Measurements from ENCODE around the gene EEFSEC.

EEFSEC gene

DNA sequence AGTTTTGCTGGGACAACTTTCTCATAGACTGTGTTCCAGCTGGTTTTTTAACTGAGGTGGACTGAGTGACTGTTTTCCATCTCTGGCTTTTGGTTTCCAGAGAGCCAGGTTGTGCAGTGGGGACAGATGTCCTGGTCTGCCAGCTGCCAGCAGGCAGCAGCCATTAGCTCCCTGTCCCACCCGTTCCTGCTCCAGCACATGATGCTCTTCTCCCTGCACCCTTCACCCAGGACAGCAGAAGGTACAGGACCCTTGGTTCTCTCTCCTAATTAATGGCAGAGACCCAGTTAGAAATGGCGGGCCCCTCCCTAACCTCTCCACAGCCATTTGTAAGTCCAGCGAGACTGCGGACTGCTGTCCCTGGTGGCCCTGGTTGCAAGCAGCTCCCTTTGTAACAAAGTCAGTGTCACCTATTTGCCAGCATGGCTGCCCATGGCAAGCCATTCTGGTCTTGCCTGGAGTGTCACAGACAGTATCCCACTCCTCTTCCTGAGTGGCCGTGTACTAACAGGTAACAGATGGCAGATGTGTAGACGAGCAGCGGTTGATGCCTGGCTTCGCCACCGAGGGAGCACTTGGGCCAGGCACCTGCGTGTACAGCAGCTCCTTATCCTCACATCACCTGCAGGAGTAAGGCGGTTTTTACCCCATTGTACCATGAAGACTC lies 165.1 kb downstream of the EEFSEC start:
- no peaks in the 10 kb centered on the region for H3K27me3 ChIP-seq (ENCODE audit: control insufficient read depth in 1 of 2, insufficient read depth in 2 of 2, low read length in 2 of 2)
- H3K9ac ChIP-seq (ENCODE audit: low read length): no peak overlapping the region
- H3K36me3 ChIP-seq (ENCODE audit: insufficient read depth, low read length): no peaks in the 10 kb centered on the region
- H3K4me1 ChIP-seq (ENCODE audit: insufficient read depth, low read length): peaks cover 15% of the 10 kb centered on the region
- H3K4me3 ChIP-seq (ENCODE audit: low read depth in 1 of 2, low read length in 2 of 2): no peak overlapping the region
- no peak overlapping the region for H3K27ac ChIP-seq (ENCODE audit: low read depth, low read length)
- H3K9me3 ChIP-seq (ENCODE audit: low read length): no peaks in the 10 kb centered on the region

DNA sequence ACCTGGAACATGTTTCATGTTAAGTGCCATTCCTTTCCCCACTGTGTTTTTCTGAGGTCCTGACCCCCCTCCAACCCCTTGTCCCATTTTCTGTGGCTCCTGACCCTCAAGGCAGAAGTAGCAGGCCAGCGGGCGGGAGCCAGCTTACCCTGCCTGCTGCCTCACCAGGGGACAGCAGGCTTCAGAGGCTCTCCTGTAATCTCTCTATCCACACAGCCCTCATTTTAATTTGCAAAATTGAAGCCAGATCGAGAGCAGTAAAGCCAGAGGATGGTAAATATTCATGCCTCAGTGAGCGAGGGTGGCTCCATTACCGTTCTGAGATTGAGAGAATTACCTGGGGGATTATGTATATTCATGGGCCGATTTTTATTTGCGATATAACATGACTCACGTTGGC lies 165.8 kb downstream of the EEFSEC start:
- Histone ChIP-seq H3K4me3 (ENCODE audit: low read depth in 1 of 2, low read length in 2 of 2) (no peak overlapping the region), H3K4me1 (ENCODE audit: insufficient read depth, low read length) (peaks cover 15% of the 10 kb centered on the region), H3K9me3 (ENCODE audit: low read length) (no peaks in the 10 kb centered on the region), H3K36me3 (ENCODE audit: insufficient read depth, low read length) (no peaks in the 10 kb centered on the region), H3K9ac (ENCODE audit: low read length) (no peak overlapping the region), H3K27ac (ENCODE audit: low read depth, low read length) (no peak overlapping the region), H3K27me3 (ENCODE audit: control insufficient read depth in 1 of 2, insufficient read depth in 2 of 2, low read length in 2 of 2) (no peaks in the 10 kb centered on the region)

DNA sequence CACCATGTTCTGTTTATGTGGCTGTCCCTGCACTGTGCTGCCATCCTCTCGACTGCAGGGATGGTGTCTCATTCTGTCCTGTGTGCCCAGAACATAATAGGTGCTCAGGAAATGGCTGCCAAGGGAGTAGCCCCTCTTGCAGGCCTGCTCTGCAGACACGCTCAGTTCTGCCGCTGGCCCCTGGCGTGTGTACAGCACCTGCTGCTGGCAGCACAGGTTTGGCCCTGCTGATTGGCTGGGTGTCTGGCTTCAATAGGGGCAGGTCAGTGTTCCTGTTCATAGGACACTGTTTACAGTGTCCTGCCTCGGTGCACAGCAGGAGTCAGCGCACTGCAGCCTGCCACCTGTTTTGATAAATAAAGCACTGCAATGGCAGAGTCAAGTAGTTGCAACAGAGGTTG lies 166.5 kb downstream of the EEFSEC start:
- Histone ChIP-seq H3K9ac (ENCODE audit: low read length) (no peak overlapping the region), H3K36me3 (ENCODE audit: insufficient read depth, low read length) (no peaks in the 10 kb centered on the region), H3K4me3 (ENCODE audit: low read depth in 1 of 2, low read length in 2 of 2) (no peak overlapping the region), H3K27ac (ENCODE audit: low read depth, low read length) (no peak overlapping the region), H3K9me3 (ENCODE audit: low read length) (no peaks in the 10 kb centered on the region), H3K27me3 (ENCODE audit: control insufficient read depth in 1 of 2, insufficient read depth in 2 of 2, low read length in 2 of 2) (no peaks in the 10 kb centered on the region), H3K4me1 (ENCODE audit: insufficient read depth, low read length) (peaks cover 15% of the 10 kb centered on the region)

DNA sequence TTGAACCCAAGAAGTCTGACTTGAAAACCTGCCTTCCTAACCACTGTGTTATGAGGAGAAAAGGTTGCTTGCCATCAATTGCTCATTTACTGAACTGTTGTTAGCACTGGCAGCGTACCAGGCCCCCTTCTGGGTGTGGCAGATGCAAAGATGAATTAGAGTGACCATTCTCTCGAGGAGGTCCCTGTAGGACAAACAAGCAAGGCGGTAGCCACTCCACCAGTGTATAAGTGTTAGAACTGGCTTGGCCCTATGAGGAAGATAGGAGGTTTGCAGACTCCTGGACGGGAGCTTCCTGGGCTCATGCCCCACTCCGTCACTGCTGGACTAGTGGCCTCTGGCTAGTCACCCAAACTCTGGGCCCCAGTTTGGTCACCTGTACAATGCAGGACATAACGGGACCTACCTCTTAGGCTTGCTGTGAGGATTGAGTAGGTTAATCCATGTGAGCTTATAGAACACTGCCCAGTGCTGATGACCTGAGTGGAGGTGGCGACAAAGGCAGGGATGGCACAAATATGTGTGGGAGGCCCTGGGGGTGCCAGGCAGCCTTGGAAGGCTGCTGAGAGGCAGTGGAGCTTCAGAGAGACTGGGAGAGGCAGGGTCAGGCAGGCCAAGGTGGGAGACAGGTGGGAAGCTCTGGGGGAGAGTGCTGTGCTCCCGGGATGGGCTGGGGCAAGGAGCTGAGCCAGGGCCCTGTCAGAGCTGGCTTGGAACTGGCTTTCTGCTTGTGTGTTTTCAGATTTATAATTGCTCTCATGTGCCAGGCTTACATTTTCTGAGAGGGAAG lies 167.5 kb downstream of the EEFSEC start:
- peaks cover 15% of the 10 kb centered on the region for H3K4me1 ChIP-seq (ENCODE audit: insufficient read depth, low read length)

DNA sequence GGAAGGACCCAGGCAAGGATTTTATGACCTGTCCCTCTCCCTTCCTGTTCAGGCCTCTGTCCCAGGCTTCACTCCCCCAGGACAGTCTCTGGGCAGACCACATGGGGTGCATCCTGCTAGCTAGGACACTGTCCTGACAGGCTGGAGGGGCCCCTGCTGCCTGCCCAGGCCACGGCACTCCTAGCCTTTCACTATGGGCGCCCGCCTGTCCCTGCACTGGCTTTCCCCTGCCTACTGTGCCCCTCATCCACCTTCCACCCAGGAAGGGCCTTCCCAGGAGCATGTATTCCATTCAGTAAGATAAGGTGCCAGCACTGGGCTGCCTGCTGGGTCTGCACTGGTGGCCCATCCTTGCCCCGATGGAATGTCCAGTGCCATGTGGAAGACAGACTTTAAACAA lies 168.1 kb downstream of the EEFSEC start:
- no peaks in the 10 kb centered on the region for H3K27me3 ChIP-seq (ENCODE audit: control insufficient read depth in 1 of 2, insufficient read depth in 2 of 2, low read length in 2 of 2)
- H3K4me3 ChIP-seq (ENCODE audit: low read depth in 1 of 2, low read length in 2 of 2): no peak overlapping the region

More for the DNA sequence above, 167.5 kb downstream of the EEFSEC start:
- Histone ChIP-seq H3K9me3 (ENCODE audit: low read length) (no peaks in the 10 kb centered on the region), H3K36me3 (ENCODE audit: insufficient read depth, low read length) (no peaks in the 10 kb centered on the region), H3K4me3 (ENCODE audit: low read depth in 1 of 2, low read length in 2 of 2) (no peak overlapping the region), H3K9ac (ENCODE audit: low read length) (no peak overlapping the region), H3K27me3 (ENCODE audit: control insufficient read depth in 1 of 2, insufficient read depth in 2 of 2, low read length in 2 of 2) (no peaks in the 10 kb centered on the region), H3K27ac (ENCODE audit: low read depth, low read length) (no peak overlapping the region)

DNA sequence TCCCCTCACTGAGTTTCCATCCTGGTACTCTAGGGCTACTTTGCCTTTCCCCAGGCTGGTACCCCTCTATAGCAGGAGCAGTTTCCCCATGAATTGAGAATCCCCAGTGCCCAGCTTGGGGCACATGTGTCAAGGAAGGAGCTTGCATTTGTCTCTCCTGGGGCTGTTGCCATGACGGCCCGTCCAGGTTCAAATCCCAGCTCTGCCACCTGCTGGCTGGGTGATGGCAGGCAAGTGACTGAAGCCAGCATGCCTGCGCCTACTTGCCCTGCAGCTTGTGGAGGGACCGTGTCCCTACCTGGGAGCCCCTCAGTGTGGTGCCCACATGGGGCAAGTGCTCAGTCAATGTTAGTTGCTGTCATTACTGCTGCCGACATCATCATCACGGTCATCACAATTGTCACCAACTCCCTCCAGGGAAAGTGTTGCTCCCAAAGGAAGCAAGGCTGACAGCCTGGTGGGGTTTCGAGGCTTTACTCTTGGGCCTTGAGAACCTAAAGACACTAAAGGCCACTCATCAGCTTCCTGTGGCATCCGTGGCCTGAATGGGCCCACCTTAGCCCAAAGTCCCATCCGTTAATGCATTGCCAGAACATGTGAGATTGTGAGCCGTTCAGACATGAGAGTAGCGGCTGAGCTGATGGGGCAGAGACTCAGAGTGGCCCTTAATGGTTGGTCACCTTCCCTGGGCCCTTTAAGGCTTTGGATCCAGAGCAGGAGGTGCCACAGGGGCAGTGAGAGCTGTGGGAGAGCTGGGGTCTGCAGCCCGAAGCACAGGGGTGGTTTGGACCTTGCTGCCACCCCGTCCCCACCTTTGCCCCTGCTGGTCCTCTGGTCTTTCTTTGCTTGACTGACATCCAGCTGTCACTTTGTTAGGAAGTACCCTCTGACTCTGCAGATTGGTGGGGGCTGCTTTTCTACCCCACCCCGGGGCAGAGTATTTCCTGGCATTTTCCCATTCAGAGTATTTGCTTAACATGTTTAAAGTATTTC lies 169.0 kb downstream of the EEFSEC start:
- H3K27ac ChIP-seq (ENCODE audit: low read depth, low read length): no peak overlapping the region
- no peaks in the 10 kb centered on the region for H3K36me3 ChIP-seq (ENCODE audit: insufficient read depth, low read length)
- peaks cover under 1% of the 10 kb centered on the region for H3K4me1 ChIP-seq (ENCODE audit: insufficient read depth, low read length)
- no peak overlapping the region for H3K9ac ChIP-seq (ENCODE audit: low read length)
- H3K27me3 ChIP-seq (ENCODE audit: control insufficient read depth in 1 of 2, insufficient read depth in 2 of 2, low read length in 2 of 2): no peaks in the 10 kb centered on the region
- H3K4me3 ChIP-seq (ENCODE audit: low read depth in 1 of 2, low read length in 2 of 2): no peak overlapping the region
- no peaks in the 10 kb centered on the region for H3K9me3 ChIP-seq (ENCODE audit: low read length)

More for the DNA sequence above, 168.1 kb downstream of the EEFSEC start:
- H3K4me1 ChIP-seq (ENCODE audit: insufficient read depth, low read length): peaks cover 10% of the 10 kb centered on the region
- H3K36me3 ChIP-seq (ENCODE audit: insufficient read depth, low read length): no peaks in the 10 kb centered on the region
- H3K9ac ChIP-seq (ENCODE audit: low read length): no peak overlapping the region
- no peaks in the 10 kb centered on the region for H3K9me3 ChIP-seq (ENCODE audit: low read length)
- no peak overlapping the region for H3K27ac ChIP-seq (ENCODE audit: low read depth, low read length)

DNA sequence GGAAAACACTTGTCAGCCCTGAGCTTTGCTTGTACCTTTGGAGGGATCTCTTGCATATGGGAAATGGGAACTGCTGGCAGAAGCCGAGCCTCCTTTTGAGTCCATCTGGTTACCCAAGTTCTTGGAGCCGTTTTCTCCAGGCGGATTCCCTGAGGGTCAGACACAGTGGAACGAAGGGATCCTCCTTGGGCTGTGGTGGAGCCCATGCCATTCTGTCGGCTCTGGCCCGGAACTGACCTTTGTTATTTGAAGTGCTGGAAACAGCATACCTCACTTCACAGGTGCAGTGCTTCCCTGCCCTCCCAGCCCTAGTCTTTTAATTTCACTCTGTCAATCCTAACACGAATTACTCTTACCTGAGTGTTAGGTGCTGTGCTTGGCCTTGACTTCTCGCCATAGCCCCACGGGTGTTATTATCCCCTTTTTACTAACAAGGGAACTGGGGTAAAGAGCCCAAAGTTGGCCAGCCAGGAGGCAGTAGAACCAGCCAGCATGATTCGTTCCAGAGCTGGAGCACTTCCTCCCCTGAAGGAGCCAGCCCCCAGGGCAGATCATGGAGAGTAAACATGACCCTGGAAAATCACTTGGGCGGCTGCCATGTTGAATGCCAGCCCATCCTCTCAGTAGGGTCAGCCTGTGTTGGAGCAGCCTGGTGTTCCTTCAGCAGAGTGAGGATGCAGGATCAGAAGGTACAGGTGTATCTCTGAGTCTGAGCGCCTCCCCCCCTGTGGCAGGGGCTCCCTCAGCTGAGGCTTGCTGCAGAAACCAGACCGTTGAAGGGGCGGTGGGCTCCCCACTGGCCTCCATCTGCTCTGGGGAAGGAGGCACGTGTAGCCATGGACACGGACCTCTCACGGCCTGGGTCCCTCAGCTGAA lies 170.2 kb downstream of the EEFSEC start:
- Histone ChIP-seq H3K36me3 (ENCODE audit: insufficient read depth, low read length) (no peaks in the 10 kb centered on the region), H3K27me3 (ENCODE audit: control insufficient read depth in 1 of 2, insufficient read depth in 2 of 2, low read length in 2 of 2) (no peaks in the 10 kb centered on the region), H3K4me1 (ENCODE audit: insufficient read depth, low read length) (no peaks in the 10 kb centered on the region), H3K9ac (ENCODE audit: low read length) (no peak overlapping the region), H3K27ac (ENCODE audit: low read depth, low read length) (no peak overlapping the region), H3K9me3 (ENCODE audit: low read length) (no peaks in the 10 kb centered on the region), H3K4me3 (ENCODE audit: low read depth in 1 of 2, low read length in 2 of 2) (no peak overlapping the region)

DNA sequence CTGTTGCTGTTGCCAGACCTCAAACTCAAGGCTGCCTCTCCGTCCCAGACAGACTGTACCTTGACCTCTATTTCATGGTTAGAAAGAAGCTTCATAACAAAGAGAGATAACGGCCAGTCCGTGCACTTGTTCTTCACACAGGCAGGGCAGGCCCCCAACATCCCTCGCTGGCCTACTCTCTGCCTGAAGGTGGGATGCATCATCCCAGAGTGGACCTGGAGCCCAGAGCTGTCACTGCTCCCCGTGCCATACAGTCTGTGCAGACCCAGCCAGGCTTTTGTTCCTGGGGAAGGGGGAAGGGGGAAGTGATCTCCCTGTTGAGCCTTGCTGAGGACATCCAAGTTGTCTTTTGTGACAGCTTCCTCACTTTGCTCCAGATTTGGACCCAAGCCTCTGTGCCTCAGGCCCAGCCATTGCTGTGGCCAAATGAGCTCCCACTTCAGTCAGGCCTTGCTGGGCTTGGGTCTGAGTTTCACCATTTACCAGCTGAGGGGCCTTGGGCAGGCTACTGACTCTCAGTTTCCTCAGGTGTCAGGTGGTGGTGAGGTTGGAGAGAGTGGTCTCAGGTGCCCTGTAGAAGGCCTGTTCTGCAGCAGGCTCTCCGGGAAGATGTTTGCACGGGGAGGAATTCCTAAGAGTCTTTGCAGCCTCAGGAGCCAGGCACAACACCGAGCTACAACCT lies 171.8 kb downstream of the EEFSEC start:
- Histone ChIP-seq H3K9ac (ENCODE audit: low read length) (no peak overlapping the region), H3K4me1 (ENCODE audit: insufficient read depth, low read length) (no peaks in the 10 kb centered on the region), H3K27me3 (ENCODE audit: control insufficient read depth in 1 of 2, insufficient read depth in 2 of 2, low read length in 2 of 2) (no peaks in the 10 kb centered on the region), H3K4me3 (ENCODE audit: low read depth in 1 of 2, low read length in 2 of 2) (no peak overlapping the region), H3K36me3 (ENCODE audit: insufficient read depth, low read length) (no peaks in the 10 kb centered on the region), H3K9me3 (ENCODE audit: low read length) (no peaks in the 10 kb centered on the region), H3K27ac (ENCODE audit: low read depth, low read length) (no peak overlapping the region)

DNA sequence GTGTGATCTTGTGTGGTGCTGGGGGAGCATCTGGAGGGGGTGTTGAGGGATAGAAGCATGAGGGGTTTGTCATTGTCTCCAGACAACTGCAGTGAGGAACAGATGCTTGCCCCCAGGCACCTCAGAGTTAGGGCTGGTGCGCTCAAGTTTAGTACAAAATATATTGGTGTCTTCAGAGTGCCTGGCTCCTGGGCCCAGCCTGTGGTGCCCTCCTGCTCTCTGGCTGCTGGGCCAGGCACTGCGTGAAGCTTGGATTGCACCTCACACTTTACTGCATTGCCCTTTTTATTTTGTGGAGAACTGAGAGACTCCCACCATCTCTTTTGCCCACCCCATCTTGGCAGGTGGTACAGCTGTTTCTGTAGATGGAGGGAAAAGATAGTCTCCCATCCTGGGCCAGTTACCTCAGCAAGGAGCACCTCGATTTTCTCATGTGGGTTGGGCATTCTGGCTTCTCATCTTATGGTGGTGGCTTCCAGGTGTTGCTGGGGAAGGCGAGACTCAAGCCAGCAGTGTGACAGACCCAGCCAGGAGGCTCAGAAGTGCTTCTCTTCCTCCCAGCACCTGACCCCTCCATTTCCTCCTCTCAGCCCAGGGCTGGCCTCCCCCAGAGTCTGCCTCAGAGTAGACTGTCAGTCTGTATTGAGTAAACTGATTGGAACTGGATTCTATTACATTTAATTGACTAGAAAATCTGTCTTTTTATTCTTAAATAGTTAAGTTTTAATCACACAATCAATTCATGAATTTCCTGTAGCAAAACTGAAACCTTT lies 173.0 kb downstream of the EEFSEC start:
- H3K36me3 ChIP-seq (ENCODE audit: insufficient read depth, low read length): no peaks in the 10 kb centered on the region
- no peaks in the 10 kb centered on the region for H3K4me1 ChIP-seq (ENCODE audit: insufficient read depth, low read length)
- no peak overlapping the region for H3K27ac ChIP-seq (ENCODE audit: low read depth, low read length)
- no peak overlapping the region for H3K9ac ChIP-seq (ENCODE audit: low read length)
- H3K9me3 ChIP-seq (ENCODE audit: low read length): no peaks in the 10 kb centered on the region
- no peak overlapping the region for H3K4me3 ChIP-seq (ENCODE audit: low read depth in 1 of 2, low read length in 2 of 2)
- H3K27me3 ChIP-seq (ENCODE audit: control insufficient read depth in 1 of 2, insufficient read depth in 2 of 2, low read length in 2 of 2): no peaks in the 10 kb centered on the region

DNA sequence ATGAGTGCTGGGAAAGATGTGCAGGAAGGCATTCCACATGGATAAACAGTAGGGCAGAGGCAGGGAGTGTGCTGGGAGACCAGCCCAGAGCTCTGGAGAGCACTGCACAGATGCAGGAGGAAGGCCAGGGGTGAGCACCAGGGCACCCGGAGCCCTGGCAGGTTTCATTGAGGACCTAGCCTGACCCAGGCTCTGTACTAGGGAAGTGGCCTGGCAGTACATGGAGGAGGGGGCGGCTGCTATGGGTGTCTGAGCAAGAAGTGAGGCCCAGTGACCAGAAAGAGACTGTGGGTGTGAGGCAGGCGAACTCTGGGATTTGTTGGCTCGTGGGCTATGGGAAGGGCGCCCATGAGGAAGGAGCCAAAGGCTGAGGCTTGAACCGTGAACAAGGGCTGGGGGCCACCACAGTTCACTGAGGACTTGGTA lies 174.3 kb downstream of the EEFSEC start:
- H3K4me3 ChIP-seq (ENCODE audit: low read depth in 1 of 2, low read length in 2 of 2): no peak overlapping the region
- no peaks in the 10 kb centered on the region for H3K9me3 ChIP-seq (ENCODE audit: low read length)
- H3K36me3 ChIP-seq (ENCODE audit: insufficient read depth, low read length): no peaks in the 10 kb centered on the region
- H3K4me1 ChIP-seq (ENCODE audit: insufficient read depth, low read length): no peaks in the 10 kb centered on the region
- no peaks in the 10 kb centered on the region for H3K27me3 ChIP-seq (ENCODE audit: control insufficient read depth in 1 of 2, insufficient read depth in 2 of 2, low read length in 2 of 2)
- H3K9ac ChIP-seq (ENCODE audit: low read length): no peak overlapping the region
- no peak overlapping the region for H3K27ac ChIP-seq (ENCODE audit: low read depth, low read length)

All from muscle layer of colon (tissue), 2 donors.